ENCODE data around the gene NTRK3.
A peak's percentile ranks its signal among the peaks of the same experiment; 100 is the strongest.

The NTRK3 gene

GRCh38 chr15:87977907-87978306 is 278.6 kb downstream of the NTRK3 start:
- no peak for DNase-seq (ENCODE audit: low spot score)

GRCh38 chr15:87976552-87976951 is 280.0 kb downstream of the NTRK3 start:
- no peak for DNase-seq (ENCODE audit: low spot score)

- no peak for DNase-seq (ENCODE audit: low spot score)
Observed at GRCh38 chr15:87973501-87974215, 282.9 kb downstream of the NTRK3 start.

- no peak for DNase-seq (ENCODE audit: low spot score)
Observed at GRCh38 chr15:87971076-87971475, 285.5 kb downstream of the NTRK3 start.

- no peak for DNase-seq (ENCODE audit: low spot score)
Observed at GRCh38 chr15:87967951-87968350, 288.6 kb downstream of the NTRK3 start.

GRCh38 chr15:87965304-87965703 is 291.2 kb downstream of the NTRK3 start:
- DNase-seq (ENCODE audit: low spot score) = no peak

- no peak for DNase-seq (ENCODE audit: low spot score)
Observed at GRCh38 chr15:87962428-87962827, 294.1 kb downstream of the NTRK3 start.

GRCh38 chr15:87961851-87962420 is 294.6 kb downstream of the NTRK3 start:
- DNase-seq (ENCODE audit: low spot score) = no peak

- no peak for DNase-seq (ENCODE audit: low spot score)
Observed at GRCh38 chr15:87959662-87960061, 296.9 kb downstream of the NTRK3 start.

- peak; percentile 10 for DNase-seq (ENCODE audit: low spot score)
Observed at GRCh38 chr15:87959080-87959479, 297.5 kb downstream of the NTRK3 start.

GRCh38 chr15:87955284-87955909 is 301.1 kb downstream of the NTRK3 start:
- no peak for DNase-seq (ENCODE audit: low spot score)

GRCh38 chr15:87954793-87955192 is 301.7 kb downstream of the NTRK3 start:
- DNase-seq (ENCODE audit: low spot score) = no peak

GRCh38 chr15:87952736-87953287 is 303.7 kb downstream of the NTRK3 start:
- no peak for DNase-seq (ENCODE audit: low spot score)

GRCh38 chr15:87949575-87950223 is 306.8 kb downstream of the NTRK3 start:
- no peak for DNase-seq (ENCODE audit: low spot score)

GRCh38 chr15:87949151-87949574 is 307.4 kb downstream of the NTRK3 start:
- DNase-seq (ENCODE audit: low spot score) = no peak

- DNase-seq (ENCODE audit: low spot score) = no peak
Observed at GRCh38 chr15:87947560-87947959, 309.0 kb downstream of the NTRK3 start.

- no peak for DNase-seq (ENCODE audit: low spot score)
Observed at GRCh38 chr15:87945246-87945645, 311.3 kb downstream of the NTRK3 start.

- no peak for DNase-seq (ENCODE audit: low spot score)
Observed at GRCh38 chr15:87944691-87945090, 311.8 kb downstream of the NTRK3 start.

GRCh38 chr15:87944050-87944449 is 312.5 kb downstream of the NTRK3 start:
- DNase-seq (ENCODE audit: low spot score) = no peak

- no peak for DNase-seq (ENCODE audit: low spot score)
Observed at GRCh38 chr15:87943626-87944025, 312.9 kb downstream of the NTRK3 start.

GRCh38 chr15:87942316-87942715 is 314.2 kb downstream of the NTRK3 start:
- no peak for DNase-seq (ENCODE audit: low spot score)

- no peak for DNase-seq (ENCODE audit: low spot score)
Observed at GRCh38 chr15:87941606-87942005, 314.9 kb downstream of the NTRK3 start.

- DNase-seq (ENCODE audit: low spot score) = no peak
Observed at GRCh38 chr15:87940768-87941167, 315.8 kb downstream of the NTRK3 start.
